Colonic mucosa (tissue), 4 donors: ENCODE measurements around the gene PROX1. TPM values are rescaled to one million over a fixed set of nuclear protein-coding genes. Genes with fewer than 3 reads are reported as not detected.

Experiments
- DNase-seq: peaks from one replicate; pipeline ENCODE4 v3.0.0-alpha.2; 2020
- H3K27ac ChIP-seq: fragments of 200-600 bp; one replicate; pipeline ENCODE4 v1.8.0; 2021
- H3K27me3 ChIP-seq: fragments of 200-600 bp; one replicate; pipeline ENCODE4 v1.8.0; 2021
- H3K36me3 ChIP-seq: fragments of 200-600 bp; one replicate; pipeline ENCODE4 v1.8.0; 2021
- H3K4me1 ChIP-seq: fragments of 200-600 bp; one replicate; pipeline ENCODE4 v1.8.0; 2021; ENCODE audit warnings: mild to moderate bottlenecking
- H3K4me3 ChIP-seq: fragments of 200-600 bp; one replicate; pipeline ENCODE4 v1.8.0; 2021
- H3K9ac ChIP-seq, 2 donors: one replicate each; pipeline ENCODE4 v1.7.0; 2013; ENCODE audit warnings: control low read depth in 2 of 2, low read depth in 2 of 2, low read length in 2 of 2
- H3K9me3 ChIP-seq: fragments of 200-600 bp; one replicate; pipeline ENCODE4 v1.8.0; 2021
- CTCF ChIP-seq: fragments of 200-600 bp; IDR thresholded peaks from one replicate; pipeline ENCODE4 v1.8.0; 2022; ENCODE audit warnings: antibody characterized with exemption, mild to moderate bottlenecking
- intact Hi-C: fragments of 100-400 bp; cut with DNase I; formaldehyde crosslinking; loops from one replicate; pipeline ENCODE4 v1.14.1; 2022
- total RNA-seq, 2 donors: library from RNA; stranded (reverse); fragmentation: NEBNext Ultra II Directional in 1 of 2; extraction: Animal tissue kit (Norgen Biotek cat#: 25700) in 1 of 2; gene quantifications; one replicate each; pipeline ENCODE4 v1.2.1, GENCODE V29; 2021
- donor health status: healthy.
- donor health status: DM: no; HTN: no; CAD: no.
- donor health status: DM: no; HTN: no; CAD: no.

Gene PROX1
- total RNA-seq, 2 donors from 2014 or later: 11.6 to 14.7 TPM

GRCh38 chr1:213987422-213987926 is 299 bp upstream of the PROX1 start:
- intact Hi-C loops: loop anchor here (5.0 kb wide), 1 partner anchor 425 kb away; no protein-coding TSS in a partner anchor
- peak overlapping the region in 1 of 2 donors; percentile 24 for H3K9ac ChIP-seq
- H3K9me3 ChIP-seq: no peaks in the 10 kb centered on the region
- H3K4me3 ChIP-seq: peak overlapping the region; percentile 43
- H3K27ac ChIP-seq: peak overlapping the region; percentile 74
- peak; percentile 89 for DNase-seq
- H3K27me3 ChIP-seq: peaks cover 28% of the 10 kb centered on the region
- no peak for TF ChIP-seq CTCF
- H3K4me1 ChIP-seq: peaks cover 10% of the 10 kb centered on the region
- no peaks in the 10 kb centered on the region for H3K36me3 ChIP-seq

- H3K9ac ChIP-seq: peak overlapping the region; percentile 62 to 75
- TF ChIP-seq CTCF: no peak
- H3K27ac ChIP-seq: peak overlapping the region; percentile 74
- intact Hi-C loops: loop anchor here (5.0 kb wide), 1 partner anchor 426 kb away; no protein-coding TSS in a partner anchor
- no peaks in the 10 kb centered on the region for H3K9me3 ChIP-seq
- DNase-seq: no peak
- no peaks in the 10 kb centered on the region for H3K36me3 ChIP-seq
- peaks cover 3% of the 10 kb centered on the region for H3K4me1 ChIP-seq
- peaks cover 17% of the 10 kb centered on the region for H3K27me3 ChIP-seq
- peak overlapping the region; percentile 43 for H3K4me3 ChIP-seq
These were observed 781 bp downstream of the PROX1 start for GRCh38 chr1:213988507-213989001.

GRCh38 chr1:213989002-213989855 is 1.5 kb downstream of the PROX1 start:
- Histone ChIP-seq H3K27ac (no peak overlapping the region), H3K9ac (peak overlapping the region; percentile 52 to 75), H3K4me3 (peak overlapping the region; percentile 43), H3K27me3 (peaks cover 13% of the 10 kb centered on the region), H3K4me1 (peaks cover 3% of the 10 kb centered on the region), H3K9me3 (no peaks in the 10 kb centered on the region), H3K36me3 (no peaks in the 10 kb centered on the region)
- no peak for TF ChIP-seq CTCF
- no peak for DNase-seq
- intact Hi-C loops: loop anchor here (5.0 kb wide), 1 partner anchor 427 kb away; no protein-coding TSS in a partner anchor

GRCh38 chr1:213993929-213994328 is 6.2 kb downstream of the PROX1 start:
- intact Hi-C loops: no loop called here
- H3K27me3 ChIP-seq: no peaks in the 10 kb centered on the region
- H3K36me3 ChIP-seq: no peaks in the 10 kb centered on the region
- no peak for DNase-seq
- no peaks in the 10 kb centered on the region for H3K4me1 ChIP-seq
- no peak overlapping the region for H3K4me3 ChIP-seq
- no peak for TF ChIP-seq CTCF
- no peak overlapping the region for H3K9ac ChIP-seq
- H3K27ac ChIP-seq: no peak overlapping the region
- no peaks in the 10 kb centered on the region for H3K9me3 ChIP-seq

GRCh38 chr1:213994888-213995287 is 7.1 kb downstream of the PROX1 start:
- TF ChIP-seq CTCF: no peak
- intact Hi-C loops: no loop called here
- Histone ChIP-seq H3K4me1 (no peaks in the 10 kb centered on the region), H3K27ac (no peak overlapping the region), H3K36me3 (no peaks in the 10 kb centered on the region), H3K9me3 (no peaks in the 10 kb centered on the region), H3K9ac (no peak overlapping the region), H3K4me3 (no peak overlapping the region), H3K27me3 (no peaks in the 10 kb centered on the region)
- no peak for DNase-seq
